DOHH2 (cell line): Measurements from ENCODE around the gene COQ10A.

Experiments
- H3F3A ChIP-seq: fragments of 200-600 bp; sonication (generic), shearing (Covaris generic); 2 replicates; pipeline ENCODE4 v1.6.0; 2016; ENCODE audit warnings: antibody characterized with exemption, mild to moderate bottlenecking; ENCODE audit not compliant: control insufficient read depth, insufficient read depth
- H3K27ac ChIP-seq: fragments of 200-600 bp; sonication (generic); 2 replicates; pipeline ENCODE4 v1.5.1; 2014; ENCODE audit warnings: low read depth, mild to moderate bottlenecking, low read length, moderate library complexity
- H3K27me3 ChIP-seq: fragments of 200-600 bp; sonication (generic); 2 replicates; pipeline ENCODE4 v1.6.1; 2014; ENCODE audit warnings: mild to moderate bottlenecking, low read length, mixed read lengths; ENCODE audit not compliant: control insufficient read depth
- H3K36me3 ChIP-seq: fragments of 200-600 bp; sonication (generic); 2 replicates; pipeline ENCODE4 v1.6.1; 2014; ENCODE audit warnings: mild to moderate bottlenecking, low read length, moderate library complexity, mixed read lengths; ENCODE audit not compliant: control insufficient read depth
- H3K4me1 ChIP-seq: fragments of 200-600 bp; sonication (generic); 2 replicates; pipeline ENCODE4 v1.6.1; 2014; ENCODE audit warnings: mild to moderate bottlenecking, low read length, mixed read lengths; ENCODE audit not compliant: control insufficient read depth
- H3K4me2 ChIP-seq: fragments of 200-600 bp; sonication (generic); 2 replicates; pipeline ENCODE4 v1.6.0; 2014; ENCODE audit warnings: mild to moderate bottlenecking, low read length, moderate library complexity
- H3K4me3 ChIP-seq: fragments of 200-600 bp; sonication (generic); 2 replicates; pipeline ENCODE4 v1.5.1; 2014; ENCODE audit warnings: mild to moderate bottlenecking, low read length, mixed read lengths
- H3K79me2 ChIP-seq: fragments of 200-600 bp; sonication (generic); 2 replicates; pipeline ENCODE4 v1.6.1; 2014; ENCODE audit warnings: mild to moderate bottlenecking, low read length, mixed read lengths; ENCODE audit not compliant: control insufficient read depth
- H3K9me2 ChIP-seq: fragments of 200-600 bp; sonication (generic); replicated peaks from 2 replicates; pipeline ENCODE4 v1.6.1; 2014; ENCODE audit warnings: mild to moderate bottlenecking, low read length, mixed read lengths; ENCODE audit not compliant: control insufficient read depth
- H3K9me3 ChIP-seq: fragments of 200-600 bp; sonication (generic); 2 replicates; pipeline ENCODE4 v1.6.1; 2014; ENCODE audit warnings: antibody characterized with exemption, low read length, mixed read lengths; ENCODE audit not compliant: control insufficient read depth, insufficient read depth
- H4K20me1 ChIP-seq: fragments of 200-600 bp; sonication (generic); 2 replicates; pipeline ENCODE4 v1.6.0; 2014; ENCODE audit warnings: low read depth, mild to moderate bottlenecking, antibody characterized with exemption, low read length, moderate library complexity; ENCODE audit not compliant: control insufficient read depth, insufficient read depth
- EZH2phosphoT487 ChIP-seq: fragments of 200-600 bp; sonication (generic); IDR thresholded peaks from 2 replicates; pipeline ENCODE4 v1.6.1; 2017; ENCODE audit warnings: borderline replicate concordance, mild to moderate bottlenecking, antibody characterized with exemption, low read length, moderate library complexity, mixed read lengths
- TF ChIP-seq, protein P1 (sequence below): fragments of 200-600 bp; sonication (generic); IDR thresholded peaks from one replicate; pipeline ENCODE4 v1.5.1; 2014; ENCODE audit warnings: antibody characterized with exemption, mild to moderate bottlenecking, low read depth, low read length; ENCODE audit not compliant: poor library complexity, severe bottlenecking

Gene COQ10A

DNA sequence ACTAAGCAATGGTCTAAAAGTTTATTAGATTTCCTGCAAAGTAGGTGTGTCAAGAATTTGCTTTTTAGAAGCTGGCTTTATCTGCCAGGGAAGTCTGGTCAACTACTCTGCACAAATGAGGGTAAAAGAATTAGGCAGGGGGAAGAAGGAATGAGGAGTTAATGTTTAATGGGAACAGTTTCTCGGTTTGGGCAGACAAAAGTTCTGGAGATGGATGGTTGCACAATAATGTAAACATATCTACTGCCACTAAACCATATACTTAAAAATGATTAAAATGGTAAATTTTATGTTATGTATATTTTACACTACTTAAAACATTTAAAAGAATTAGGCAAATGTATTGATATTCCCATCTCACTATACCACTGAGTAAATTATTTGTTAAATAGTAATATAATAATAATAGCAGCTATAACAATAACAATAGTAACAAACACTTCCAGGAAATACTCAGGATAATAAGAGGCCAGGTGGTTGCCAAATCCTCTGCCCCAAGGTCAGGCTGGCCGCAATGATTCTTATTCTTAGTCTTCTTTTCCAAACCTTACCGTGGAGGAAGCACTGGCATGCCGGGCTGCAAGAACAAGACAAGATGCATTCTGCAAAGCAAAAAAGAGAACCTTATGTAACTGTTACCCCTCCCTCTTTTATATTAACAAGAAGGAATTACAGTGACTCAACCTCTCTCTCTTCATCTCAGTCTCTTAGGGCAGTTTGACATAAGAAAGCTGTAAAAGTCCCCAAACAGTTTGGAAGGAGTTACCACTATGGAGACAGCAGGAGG is 19.5 kb downstream of the COQ10A start:
- H3K9me3 ChIP-seq = no peaks in the 10 kb centered on the region
- peaks cover 7% of the 10 kb centered on the region; the same call in 1 of the 2 replicates for H4K20me1 ChIP-seq
- H3K9me2 ChIP-seq = no peaks in the 10 kb centered on the region
- peaks cover 84% of the 10 kb centered on the region for H3K36me3 ChIP-seq
- no peak overlapping the region for H3K4me2 ChIP-seq
- peaks cover 52% of the 10 kb centered on the region for H3K79me2 ChIP-seq
- H3K27me3 ChIP-seq = no peaks in the 10 kb centered on the region
- peaks cover 10% of the 10 kb centered on the region for H3F3A ChIP-seq
- no peak for TF ChIP-seq EZH2phosphoT487
- TF ChIP-seq, protein P1, sequence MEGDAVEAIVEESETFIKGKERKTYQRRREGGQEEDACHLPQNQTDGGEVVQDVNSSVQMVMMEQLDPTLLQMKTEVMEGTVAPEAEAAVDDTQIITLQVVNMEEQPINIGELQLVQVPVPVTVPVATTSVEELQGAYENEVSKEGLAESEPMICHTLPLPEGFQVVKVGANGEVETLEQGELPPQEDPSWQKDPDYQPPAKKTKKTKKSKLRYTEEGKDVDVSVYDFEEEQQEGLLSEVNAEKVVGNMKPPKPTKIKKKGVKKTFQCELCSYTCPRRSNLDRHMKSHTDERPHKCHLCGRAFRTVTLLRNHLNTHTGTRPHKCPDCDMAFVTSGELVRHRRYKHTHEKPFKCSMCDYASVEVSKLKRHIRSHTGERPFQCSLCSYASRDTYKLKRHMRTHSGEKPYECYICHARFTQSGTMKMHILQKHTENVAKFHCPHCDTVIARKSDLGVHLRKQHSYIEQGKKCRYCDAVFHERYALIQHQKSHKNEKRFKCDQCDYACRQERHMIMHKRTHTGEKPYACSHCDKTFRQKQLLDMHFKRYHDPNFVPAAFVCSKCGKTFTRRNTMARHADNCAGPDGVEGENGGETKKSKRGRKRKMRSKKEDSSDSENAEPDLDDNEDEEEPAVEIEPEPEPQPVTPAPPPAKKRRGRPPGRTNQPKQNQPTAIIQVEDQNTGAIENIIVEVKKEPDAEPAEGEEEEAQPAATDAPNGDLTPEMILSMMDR = no peak
- peaks cover 2% of the 10 kb centered on the region; the same call in 1 of the 2 replicates for H3K4me1 ChIP-seq
- no peak overlapping the region for H3K27ac ChIP-seq
- H3K4me3 ChIP-seq = no peak overlapping the region

GRCh38 chr12:56288705-56289387 is 22.1 kb downstream of the COQ10A start:
- Histone ChIP-seq H4K20me1 (peaks cover 7% of the 10 kb centered on the region; the same call in 1 of the 2 replicates), H3K4me1 (peaks cover 7% of the 10 kb centered on the region; the same call in 1 of the 2 replicates), H3K9me2 (no peaks in the 10 kb centered on the region), H3F3A (peaks cover 9% of the 10 kb centered on the region), H3K4me2 (no peak overlapping the region), H3K27ac (no peak overlapping the region), H3K27me3 (no peaks in the 10 kb centered on the region), H3K4me3 (no peak overlapping the region), H3K36me3 (peaks cover 73% of the 10 kb centered on the region), H3K79me2 (peaks cover 77% of the 10 kb centered on the region), H3K9me3 (no peaks in the 10 kb centered on the region)
- no peak for TF ChIP-seq EZH2phosphoT487
- TF ChIP-seq, protein P1 = no peak

DNA sequence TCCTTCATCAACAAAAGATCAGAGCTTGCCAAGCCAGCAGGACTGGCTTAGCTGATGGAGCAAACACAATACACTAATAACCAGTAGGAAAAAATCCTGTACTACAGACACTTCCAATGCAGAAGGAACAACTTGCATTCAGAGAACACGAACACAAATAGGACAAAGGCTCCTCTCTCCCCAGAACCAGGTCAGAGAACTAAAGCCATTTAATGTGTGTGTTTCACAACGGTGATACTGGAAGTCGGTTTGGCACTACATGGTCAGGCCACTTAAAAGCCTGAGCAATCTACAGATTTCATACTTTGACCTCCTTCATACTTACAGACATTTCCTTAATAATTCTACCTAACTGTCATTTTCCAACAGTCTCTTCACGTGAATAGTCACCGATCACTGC is 27.1 kb downstream of the COQ10A start:
- Histone ChIP-seq H3K36me3 (peaks cover 81% of the 10 kb centered on the region), H3K4me1 (peaks cover 36% of the 10 kb centered on the region), H3F3A (peaks cover 7% of the 10 kb centered on the region), H3K4me3 (no peak overlapping the region), H3K27ac (no peak overlapping the region), H4K20me1 (peaks cover 11% of the 10 kb centered on the region; the same call in 1 of the 2 replicates), H3K27me3 (no peaks in the 10 kb centered on the region), H3K4me2 (no peak overlapping the region), H3K79me2 (peaks cover 99% of the 10 kb centered on the region), H3K9me3 (no peaks in the 10 kb centered on the region), H3K9me2 (no peaks in the 10 kb centered on the region)
- TF ChIP-seq, protein P1 = no peak
- TF ChIP-seq EZH2phosphoT487 = no peak
